Left ventricle myocardium inferior (tissue), 1 donor: ENCODE results near the gene UBL4A. TPM values are rescaled to one million over a fixed set of nuclear protein-coding genes. Genes with fewer than 3 reads are reported as not detected.

Experiments
- DNase-seq: peaks from one replicate; pipeline ENCODE4 v3.0.0-alpha.2; 2020
- H3K27ac ChIP-seq: fragments of 200-600 bp; replicated peaks from 2 replicates; pipeline ENCODE4 v1.8.0; 2021
- H3K27me3 ChIP-seq: fragments of 200-600 bp; 2 replicates; pipeline ENCODE4 v1.8.0; 2021; ENCODE audit warnings: low read depth
- H3K36me3 ChIP-seq: fragments of 200-600 bp; 2 replicates; pipeline ENCODE4 v1.8.0; 2021
- H3K4me1 ChIP-seq: fragments of 200-600 bp; 2 replicates; pipeline ENCODE4 v1.8.0; 2021
- H3K4me3 ChIP-seq: fragments of 200-600 bp; 2 replicates; pipeline ENCODE4 v1.8.0; 2021; ENCODE audit warnings: mild to moderate bottlenecking, moderate library complexity
- H3K9me3 ChIP-seq: fragments of 200-600 bp; replicated peaks from 2 replicates; pipeline ENCODE4 v1.8.0; 2021
- CTCF ChIP-seq: fragments of 200-600 bp; IDR thresholded peaks from 2 replicates; pipeline ENCODE4 v1.8.0; 2021; ENCODE audit warnings: antibody characterized with exemption, mild to moderate bottlenecking, borderline replicate concordance
- intact Hi-C: fragments of 100-400 bp; cut with micrococcal nuclease; formaldehyde crosslinking; loops from one replicate; pipeline ENCODE4 v1.11.0; 2022
- total RNA-seq: library from RNA; stranded (reverse); fragmentation: NEBNext Ultra II Directional; extraction: Animal tissue kit (Norgen Biotek cat#: 25700); gene quantifications from one replicate; pipeline ENCODE4 v1.2.1, GENCODE V29; 2021
- donor health status: DM: no; HTN: yes; CAD: no; lungs with severe emphysema.

The UBL4A gene
- total RNA-seq, 1 donor from 2014 or later: 60.2 TPM

- H3K4me1 ChIP-seq: no peaks in the 10 kb centered on the region
- no peaks in the 10 kb centered on the region for H3K27me3 ChIP-seq
- H3K27ac ChIP-seq: no peak overlapping the region
- intact Hi-C loops: no loop called here
- H3K4me3 ChIP-seq: no peak overlapping the region
- no peak for TF ChIP-seq CTCF
- H3K9me3 ChIP-seq: no peaks in the 10 kb centered on the region
- no peak for DNase-seq
- no peaks in the 10 kb centered on the region for H3K36me3 ChIP-seq
These were observed 9.1 kb upstream of the UBL4A start for GRCh38 chrX:154495472-154495922.

- intact Hi-C loops: no loop called here
- H3K4me3 ChIP-seq: no peak overlapping the region
- peaks cover 5% of the 10 kb centered on the region for H3K4me1 ChIP-seq
- DNase-seq: no peak
- H3K27ac ChIP-seq: no peak overlapping the region
- no peak for TF ChIP-seq CTCF
- no peaks in the 10 kb centered on the region for H3K36me3 ChIP-seq
- no peaks in the 10 kb centered on the region for H3K27me3 ChIP-seq
- H3K9me3 ChIP-seq: no peaks in the 10 kb centered on the region
These were observed 8.3 kb upstream of the UBL4A start for GRCh38 chrX:154494715-154495114.

- Histone ChIP-seq H3K9me3 (no peaks in the 10 kb centered on the region), H3K4me3 (peak within 1 kb of the TSS; percentile 78), H3K36me3 (no peaks in the 10 kb centered on the region), H3K27ac (peak within 1 kb of the TSS; percentile 95), H3K27me3 (no peaks in the 10 kb centered on the region), H3K4me1 (peaks cover 33% of the 10 kb centered on the region)
- peak; percentile 91 for DNase-seq
- TF ChIP-seq CTCF: no peak
- intact Hi-C loops: no loop called here
These were observed 4.1 kb upstream of the UBL4A start, which contains the start of gene SLC10A3 for GRCh38 chrX:154490414-154491083. TSS of gene SLC10A3 (minus strand) at chrX:154490629. CDS start at chrX:154488940, 1,689 bp downstream.

GRCh38 chrX:154490021-154490413 is 3.6 kb upstream of the UBL4A start:
- no peak for TF ChIP-seq CTCF
- Histone ChIP-seq H3K27ac (peak overlapping the region; percentile 95), H3K4me1 (peaks cover 38% of the 10 kb centered on the region), H3K9me3 (no peaks in the 10 kb centered on the region), H3K27me3 (no peaks in the 10 kb centered on the region), H3K4me3 (peak overlapping the region; percentile 78), H3K36me3 (peaks cover under 1% of the 10 kb centered on the region)
- intact Hi-C loops: no loop called here
- no peak for DNase-seq

- intact Hi-C loops: no loop called here
- no peak for DNase-seq
- peak overlapping the region; percentile 95 for H3K27ac ChIP-seq
- H3K4me3 ChIP-seq: peak overlapping the region; percentile 78
- peaks cover 46% of the 10 kb centered on the region for H3K4me1 ChIP-seq
- TF ChIP-seq CTCF: no peak
- no peaks in the 10 kb centered on the region for H3K27me3 ChIP-seq
- H3K9me3 ChIP-seq: no peaks in the 10 kb centered on the region
- peaks cover 8% of the 10 kb centered on the region for H3K36me3 ChIP-seq
These were observed 2.8 kb upstream of the UBL4A start for GRCh38 chrX:154489182-154489581.
